ENCODE measurements around the gene ERAL1. TPM values are rescaled to one million over a fixed set of nuclear protein-coding genes. Genes with fewer than 3 reads are reported as not detected.

Gene ERAL1
- total and polyA plus RNA-seq, 2 donors (not counting 1 experiment from before 2014, with no cell fraction given), result 35.9 to 45.7 TPM

- WGBS (ENCODE audit: insufficient coverage), result no CpG with 5 or more reads among the region's 3 CpGs
- Mint-ChIP-seq H3K4me1 (peaks cover 4% of the 10 kb centered on the region), H3K4me3 (no peak overlapping the region), H3K27me3 (no peaks in the 10 kb centered on the region), H3K27ac (peak overlapping the region; percentile 32), H3K9me3 (ENCODE audit: insufficient read depth) (no peaks in the 10 kb centered on the region)
- H3K27ac ChIP-seq (ENCODE audit: low read length in 2 of 2), result no peak overlapping the region
- peaks cover 2% of the 10 kb centered on the region for H3K79me2 ChIP-seq (ENCODE audit: control insufficient read depth, insufficient read depth, low read length)
- no peak overlapping the region for H3K4me3 ChIP-seq (ENCODE audit: control extremely low read depth in 1 of 5, extremely low read depth in 1 of 5, insufficient read depth in 1 of 5, low read depth in 2 of 5, low read length in 4 of 5)
- H2AFZ ChIP-seq (ENCODE audit: insufficient read depth, low read depth, low read length, poor library complexity, severe bottlenecking), result no peak overlapping the region
- H3K36me3 ChIP-seq (replicated peaks in 1 of 2; ENCODE audit: control extremely low read depth in 1 of 2, control insufficient read depth in 1 of 2, extremely low read depth in 1 of 2, insufficient read depth in 2 of 2, low read length in 1 of 2), result peaks cover 5 to 72% of the 10 kb centered on the region in 2 experiments
- ChIA-PET CTCF (interaction anchor here (1.3 to 8.9 kb wide), 5 partner anchors 9 to 181 kb away, joined by 3 to 91 read pairs (median 8); partner anchors contain the start of genes FLOT2 and TLCD1), POLR2A (interaction anchor here (1.0 kb wide), 1 partner anchor 42 kb away, joined by 3 read pairs; no protein-coding TSS in a partner anchor)
- DNase-seq (no peak), ATAC-seq (ENCODE audit: low read depth) (no peak)
- H3K4me2 ChIP-seq (replicated peaks; ENCODE audit: low read depth, low read length, poor library complexity, severe bottlenecking), result no peak overlapping the region
- H3K27me3 ChIP-seq (replicated peaks in 1 of 4; ENCODE audit: control extremely low read depth in 1 of 4, control insufficient read depth in 3 of 4, insufficient read depth in 4 of 4, low read length in 3 of 4), result no peaks in the 10 kb centered on the region
- peaks cover 0 to 4% of the 10 kb centered on the region in 2 donors for H3K4me1 ChIP-seq (ENCODE audit: control insufficient read depth in 2 of 2, insufficient read depth in 2 of 2, low read length in 2 of 2)
- TF ChIP-seq CTCF (IDR thresholded peaks at IDR 0.05) (no peak), EZH2 (IDR thresholded peaks at IDR 0.05; ENCODE audit: borderline replicate concordance, insufficient read depth, low read depth, low read length, poor library complexity, severe bottlenecking) (no peak)
- intact Hi-C loops (cut with micrococcal nuclease), result no loop called here
- H3K9ac ChIP-seq (ENCODE audit: low read length), result no peak overlapping the region
- H4K20me1 ChIP-seq (ENCODE audit: control insufficient read depth, insufficient read depth, low read length, poor library complexity, severe bottlenecking), result peaks cover 15% of the 10 kb centered on the region
- H3K9me3 ChIP-seq (ENCODE audit: control extremely low read depth in 1 of 3, control insufficient read depth in 2 of 3, insufficient read depth in 1 of 3, low read length in 2 of 3), result no peaks in the 10 kb centered on the region
Measured at GRCh38 chr17:28907709-28908475, 53.1 kb downstream of the ERAL1 start.

- H3K27ac Mint-ChIP-seq, result no peak overlapping the region
- ChIA-PET CTCF (interaction anchor here (0.6 to 8.9 kb wide), 9 partner anchors 8 to 182 kb away, joined by 3 to 91 read pairs (median 6); partner anchors contain the start of genes FLOT2 and TLCD1), POLR2A (interaction anchor here (0.5 to 1.0 kb wide), 2 partner anchors 41 to 250 kb away, joined by 3 to 6 read pairs; no protein-coding TSS in a partner anchor)
- H3K4me1 Mint-ChIP-seq, result no peaks in the 10 kb centered on the region
- Histone ChIP-seq H2AFZ (ENCODE audit: insufficient read depth, low read depth, low read length, poor library complexity, severe bottlenecking) (no peak overlapping the region), H3K4me3 (ENCODE audit: control extremely low read depth in 1 of 5, extremely low read depth in 1 of 5, insufficient read depth in 1 of 5, low read depth in 2 of 5, low read length in 4 of 5) (no peak overlapping the region), H3K4me1 (ENCODE audit: control insufficient read depth in 2 of 2, insufficient read depth in 2 of 2, low read length in 2 of 2) (no peaks in the 10 kb centered on the region), H3K36me3 (replicated peaks in 1 of 2; ENCODE audit: control extremely low read depth in 1 of 2, control insufficient read depth in 1 of 2, extremely low read depth in 1 of 2, insufficient read depth in 2 of 2, low read length in 1 of 2) (peaks cover 6 to 80% of the 10 kb centered on the region in 2 experiments), H4K20me1 (ENCODE audit: control insufficient read depth, insufficient read depth, low read length, poor library complexity, severe bottlenecking) (peaks cover 15% of the 10 kb centered on the region), H3K9me3 (ENCODE audit: control extremely low read depth in 1 of 3, control insufficient read depth in 2 of 3, insufficient read depth in 1 of 3, low read length in 2 of 3) (no peaks in the 10 kb centered on the region), H3K27ac (ENCODE audit: low read length in 2 of 2) (no peak overlapping the region), H3K4me2 (replicated peaks; ENCODE audit: low read depth, low read length, poor library complexity, severe bottlenecking) (no peak overlapping the region), H3K9ac (ENCODE audit: low read length) (no peak overlapping the region), H3K79me2 (ENCODE audit: control insufficient read depth, insufficient read depth, low read length) (peaks cover 3% of the 10 kb centered on the region), H3K27me3 (replicated peaks in 1 of 4; ENCODE audit: control extremely low read depth in 1 of 4, control insufficient read depth in 3 of 4, insufficient read depth in 4 of 4, low read length in 3 of 4) (no peaks in the 10 kb centered on the region)
- no peak for TF ChIP-seq CTCF (IDR thresholded peaks at IDR 0.05)
- TF ChIP-seq EZH2 (IDR thresholded peaks at IDR 0.05; ENCODE audit: borderline replicate concordance, insufficient read depth, low read depth, low read length, poor library complexity, severe bottlenecking), result no peak
- no peak overlapping the region for H3K4me3 Mint-ChIP-seq
- ATAC-seq (ENCODE audit: low read depth), result no peak
- H3K9me3 Mint-ChIP-seq (ENCODE audit: insufficient read depth), result no peaks in the 10 kb centered on the region
- no peak for DNase-seq
- H3K27me3 Mint-ChIP-seq, result no peaks in the 10 kb centered on the region
- intact Hi-C loops (cut with micrococcal nuclease), result no loop called here
- 92% methylated on average over 2 of the region's 6 CpGs for WGBS (ENCODE audit: insufficient coverage)
Measured at GRCh38 chr17:28908640-28909167, 53.9 kb downstream of the ERAL1 start.
